HG03354 (cell line): ENCODE results near the gene GAB2.
"Not testable (repeated sequence)": the region's sequence is repeated elsewhere in the genome, so short reads cannot be mapped to it uniquely, and the experiment has no call there.

Source experiments
- ATAC-seq: cut with Tn5 transposase; IDR thresholded peaks from one replicate; pipeline ENCODE4 v1.9.1; 2021; ENCODE audit warnings: mild to moderate bottlenecking; ENCODE audit not compliant: unreplicated experiment, poor library complexity, severe bottlenecking

GAB2 gene

DNA sequence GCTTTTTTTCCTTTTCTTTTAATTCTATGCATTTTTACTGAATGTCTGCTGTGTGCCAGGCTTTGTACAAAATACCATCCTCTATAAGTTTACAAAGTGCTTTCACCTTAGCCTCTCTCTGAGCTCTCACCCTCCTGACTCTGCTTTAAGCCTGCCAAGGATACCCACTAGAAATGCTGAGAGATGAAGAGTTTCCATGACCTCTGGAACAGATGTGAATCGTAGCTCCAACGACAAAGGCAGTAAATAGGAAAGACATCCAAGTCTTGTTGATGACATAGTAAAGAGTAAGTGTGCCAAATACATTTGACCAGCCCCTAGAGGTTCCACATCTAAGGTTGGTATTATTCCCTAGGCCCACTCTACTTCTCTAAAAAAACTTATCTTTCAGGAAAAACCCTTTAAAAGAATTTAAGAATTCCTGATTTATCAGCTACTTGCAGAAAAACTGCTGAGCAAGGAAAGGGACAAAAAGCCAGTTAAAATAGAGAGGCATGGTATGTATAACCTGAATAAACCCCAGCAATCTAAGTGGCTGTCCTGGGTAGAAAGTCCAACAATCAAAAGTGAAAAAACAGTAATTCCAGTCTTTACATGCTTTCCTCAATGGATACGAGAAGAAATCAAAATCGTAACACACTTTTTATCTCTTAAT is 45.4 kb downstream of the GAB2 start:
- ATAC-seq = no peak

DNA sequence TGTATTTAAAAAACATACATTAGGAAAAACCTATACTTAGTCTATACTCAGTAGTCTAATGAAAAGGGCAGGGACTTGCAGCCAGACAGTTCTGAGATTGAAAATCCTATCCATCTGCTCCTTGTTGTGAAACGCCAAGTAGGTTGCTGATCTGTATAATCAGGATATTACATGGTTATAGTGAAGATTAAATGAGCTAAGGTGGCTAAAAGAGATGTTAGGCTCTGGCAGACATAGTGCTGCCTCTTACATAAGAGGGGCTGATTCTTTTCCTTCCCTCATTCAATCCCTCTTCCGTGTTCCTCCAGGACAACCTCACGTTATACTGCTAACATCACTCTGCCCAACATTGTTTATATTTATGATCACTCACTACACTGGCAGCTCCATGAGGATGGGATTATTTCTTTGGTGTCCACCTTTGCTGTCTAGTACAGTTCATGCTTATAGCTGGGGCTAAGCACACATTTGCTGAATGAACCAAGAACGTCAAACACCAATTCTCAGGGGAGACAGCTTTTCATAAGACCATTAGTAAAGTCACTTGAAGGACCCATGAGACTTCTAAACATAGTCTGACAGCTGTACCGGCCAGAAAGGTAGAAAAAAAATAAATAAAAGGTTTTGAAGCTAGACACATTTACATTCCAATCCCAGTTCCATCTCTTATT is 46.3 kb downstream of the GAB2 start:
- ATAC-seq = no peak

DNA sequence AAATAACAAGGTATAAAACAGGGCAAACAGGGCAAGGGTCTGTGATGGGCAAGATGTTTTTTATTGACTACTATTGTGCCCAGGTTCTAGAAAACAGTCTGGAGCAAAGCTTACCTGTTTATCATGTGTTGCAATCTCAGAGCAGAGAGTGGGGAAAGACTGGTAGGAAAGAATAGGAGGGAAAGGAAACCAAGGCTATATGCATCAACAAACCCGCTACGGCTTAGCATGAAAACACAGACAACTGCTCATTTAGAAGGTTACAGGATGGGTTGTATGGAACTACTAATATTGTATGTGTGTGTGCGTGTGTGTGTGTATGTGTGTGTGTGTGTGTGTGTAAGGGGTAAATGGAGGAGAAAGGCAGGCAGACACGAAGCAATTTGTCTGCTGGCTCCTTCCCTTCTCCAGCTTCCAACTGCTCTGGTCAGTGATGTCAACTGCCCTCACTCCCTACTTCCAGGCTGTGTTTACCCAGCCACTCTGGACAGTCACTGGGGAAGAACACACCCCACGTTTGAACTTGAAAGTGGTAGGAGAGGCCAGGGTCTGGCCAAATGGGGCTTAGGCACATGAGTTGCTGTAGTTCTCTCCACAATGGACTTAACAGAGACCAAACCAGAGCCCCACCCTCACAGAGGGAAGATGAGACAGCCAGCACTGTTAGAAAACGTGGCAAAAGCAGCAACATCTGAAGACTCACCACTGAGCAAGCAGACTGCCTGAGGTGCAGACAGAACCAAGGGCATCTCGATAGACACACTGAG is 47.0 kb downstream of the GAB2 start:
- no peak for ATAC-seq

DNA sequence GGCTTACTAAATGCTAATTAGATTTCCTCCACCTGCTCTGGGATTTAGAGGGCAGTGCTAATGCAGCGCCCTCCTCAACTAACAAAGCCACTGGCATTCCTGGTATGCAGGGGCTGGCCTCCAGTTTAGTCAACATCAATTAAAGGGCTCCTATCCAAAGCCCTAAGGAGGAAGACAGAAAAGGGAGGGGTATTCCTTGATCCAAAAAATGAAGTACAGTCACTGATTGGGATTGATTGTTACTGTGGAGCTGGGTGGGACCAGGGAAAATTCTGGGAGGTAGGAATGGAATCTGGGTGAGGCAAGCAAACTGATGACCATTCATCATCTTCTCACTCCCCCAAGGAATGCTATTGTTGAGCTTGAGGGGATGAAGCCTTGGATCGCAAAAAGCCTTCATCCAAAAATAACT is 52.2 kb downstream of the GAB2 start:
- no peak for ATAC-seq

DNA sequence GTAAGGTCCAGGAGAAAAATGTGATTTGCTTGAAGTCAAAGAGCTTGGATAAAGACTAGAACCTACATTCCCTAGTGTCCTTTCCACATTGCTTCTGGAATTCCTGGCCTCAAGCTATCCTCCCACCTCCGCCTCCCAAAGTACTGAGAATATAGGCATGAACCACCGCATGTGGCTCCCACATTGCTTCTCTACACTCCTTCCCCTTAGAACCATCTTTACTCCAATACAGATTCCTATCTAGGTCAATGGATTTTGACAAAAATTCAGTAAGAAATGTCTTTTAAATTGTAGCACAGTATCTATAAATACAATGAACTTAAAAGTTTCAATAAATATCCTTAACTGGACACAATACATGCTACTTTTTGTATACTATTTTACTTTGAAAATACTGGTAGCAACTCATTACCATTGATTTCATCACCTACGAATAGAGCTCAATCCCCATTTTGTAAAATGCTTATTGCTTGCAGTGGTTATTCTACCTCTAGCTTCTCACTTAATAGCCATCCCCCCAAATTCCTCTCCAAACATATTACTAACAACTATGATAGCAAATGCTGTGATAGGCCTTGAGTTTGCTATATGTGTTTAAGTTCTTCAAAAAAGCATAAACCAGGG is 53.4 kb downstream of the GAB2 start:
- no peak for ATAC-seq

DNA sequence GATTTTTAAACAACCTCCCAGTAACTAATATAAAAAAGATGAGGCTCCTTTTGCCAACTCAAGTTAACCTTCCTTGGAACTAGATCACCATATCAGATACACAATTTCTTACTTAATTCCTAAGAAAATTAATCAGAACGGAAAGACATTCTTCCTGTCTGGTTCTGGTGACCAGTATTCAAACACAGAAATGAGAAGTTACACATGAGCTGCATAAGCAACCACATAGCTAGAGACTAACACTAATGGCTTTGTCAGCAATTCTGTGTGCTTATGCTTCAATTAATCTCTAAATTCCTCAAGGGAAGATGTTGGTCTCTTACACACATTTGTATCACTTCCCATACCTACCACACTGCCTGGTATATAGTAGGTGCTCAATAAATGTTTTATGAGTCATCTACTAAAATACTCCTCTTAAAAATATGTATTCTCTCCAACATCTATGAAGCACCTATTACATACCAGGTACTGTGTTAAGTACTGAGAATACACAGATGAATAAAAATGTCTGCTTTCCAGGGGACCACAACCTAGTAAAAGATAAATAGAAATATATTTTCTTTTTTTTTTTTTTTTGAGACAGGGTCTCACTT is 54.5 kb downstream of the GAB2 start:
- ATAC-seq = no peak

DNA sequence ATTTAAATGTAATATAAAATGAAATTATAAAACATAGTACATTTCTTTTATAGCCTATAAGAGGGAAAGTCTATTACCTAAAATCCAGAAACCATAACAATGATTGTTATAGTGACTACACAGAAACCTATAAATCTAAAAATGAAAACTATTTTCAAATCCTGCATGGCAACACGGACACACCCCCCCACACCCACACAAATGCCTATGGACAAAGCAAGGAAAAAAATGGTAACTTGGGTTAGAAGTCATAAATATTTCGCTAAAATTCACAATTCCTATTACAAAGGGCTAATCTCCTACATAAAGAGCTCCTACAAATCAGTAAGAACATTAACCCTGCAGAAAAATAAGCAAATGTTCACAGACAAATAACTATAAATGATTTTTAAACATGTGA is 56.4 kb downstream of the GAB2 start:
- ATAC-seq = no peak

DNA sequence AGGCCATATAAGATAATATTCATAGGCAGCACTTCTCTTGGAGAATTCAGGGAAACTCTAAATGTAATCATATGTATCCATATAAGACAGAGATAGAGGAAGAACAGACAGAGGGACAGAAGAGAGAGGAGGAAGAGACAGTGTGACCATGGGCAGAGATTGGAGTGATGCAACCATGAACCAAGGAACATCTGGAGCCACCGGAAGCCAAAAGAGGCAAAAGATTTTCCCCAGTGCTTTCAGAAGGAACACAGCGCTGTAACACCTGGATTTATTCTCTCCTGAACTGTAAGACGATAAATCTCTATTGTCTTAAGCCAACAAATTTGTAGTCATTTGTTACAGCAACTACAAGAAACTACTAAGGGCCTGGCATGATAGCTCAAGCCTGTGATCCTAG is 57.7 kb downstream of the GAB2 start:
- ATAC-seq = no peak

DNA sequence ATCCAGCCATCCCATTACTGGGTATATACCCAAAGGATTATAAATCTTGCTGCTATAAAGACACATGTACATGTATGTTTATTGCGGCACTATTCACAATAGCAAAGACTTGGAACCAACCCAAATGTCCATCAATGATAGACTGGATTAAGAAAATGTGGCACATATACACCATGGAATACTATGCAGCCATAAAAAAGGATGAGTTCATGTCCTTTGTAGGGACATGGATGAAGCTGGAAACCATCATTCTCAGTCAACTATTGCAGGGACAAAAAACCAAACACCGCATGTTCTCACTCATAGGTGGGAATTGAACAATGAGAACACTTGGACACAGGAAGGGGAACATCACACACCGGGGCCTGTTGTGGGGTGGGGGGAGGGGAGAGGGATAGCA is 59.7 kb downstream of the GAB2 start:
- not testable (repeated sequence) for ATAC-seq

DNA sequence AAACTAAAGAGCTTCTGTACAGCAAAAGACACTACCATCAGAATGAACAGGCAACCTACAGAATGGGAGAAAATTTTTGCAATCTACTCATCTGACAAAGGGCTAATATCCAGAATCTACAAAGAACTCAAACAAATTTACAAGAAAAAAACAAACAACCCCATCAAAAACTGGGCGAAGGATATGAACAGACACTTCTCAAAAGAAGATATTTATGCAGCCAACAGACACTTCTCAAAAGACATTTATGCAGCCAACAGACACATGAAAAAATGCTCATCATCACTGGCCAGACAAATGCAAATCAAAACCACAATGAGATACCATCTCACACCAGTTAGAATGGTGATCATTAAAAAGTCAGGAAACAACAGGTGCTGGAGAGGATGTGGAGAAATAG is 60.2 kb downstream of the GAB2 start:
- ATAC-seq = not testable (repeated sequence)

DNA sequence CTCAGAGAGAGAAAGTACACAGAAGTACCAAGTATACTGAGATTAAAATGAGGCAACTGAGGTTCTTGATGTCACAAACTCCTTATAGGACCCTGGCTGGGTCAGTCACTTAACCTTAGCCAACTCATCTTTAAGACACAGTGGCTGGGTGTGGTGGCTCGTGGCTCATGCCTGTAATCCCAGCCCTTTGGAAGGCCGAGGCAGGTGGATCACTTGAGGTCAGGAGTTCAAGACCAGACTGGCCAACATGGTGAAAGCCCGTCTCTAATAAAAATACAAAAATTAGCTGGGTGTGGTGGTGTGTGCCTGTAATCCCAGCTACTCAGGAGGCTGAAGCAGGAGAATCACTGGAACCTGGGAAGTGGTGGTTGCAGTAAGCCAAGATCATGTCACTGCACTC is 61.9 kb downstream of the GAB2 start:
- ATAC-seq = not testable (repeated sequence)

DNA sequence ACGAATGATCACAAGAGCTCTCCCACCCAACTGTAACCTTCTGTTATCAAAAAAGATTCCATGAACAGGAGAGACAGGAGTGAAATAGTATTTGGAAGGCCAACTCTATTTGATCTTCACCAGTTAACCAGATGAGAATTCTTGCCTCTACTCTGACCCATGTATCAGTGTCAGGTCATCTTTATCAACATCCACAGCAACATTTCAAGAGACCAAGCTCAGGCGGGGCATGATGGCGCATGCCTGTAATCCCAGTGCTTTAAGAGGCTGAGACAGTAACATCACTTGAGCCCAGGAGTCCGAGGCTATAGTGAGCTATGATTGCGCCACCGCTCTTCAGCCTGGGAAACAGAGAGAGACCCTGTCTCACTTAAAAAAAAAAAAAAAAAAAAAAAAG is 62.3 kb downstream of the GAB2 start:
- ATAC-seq = no peak

DNA sequence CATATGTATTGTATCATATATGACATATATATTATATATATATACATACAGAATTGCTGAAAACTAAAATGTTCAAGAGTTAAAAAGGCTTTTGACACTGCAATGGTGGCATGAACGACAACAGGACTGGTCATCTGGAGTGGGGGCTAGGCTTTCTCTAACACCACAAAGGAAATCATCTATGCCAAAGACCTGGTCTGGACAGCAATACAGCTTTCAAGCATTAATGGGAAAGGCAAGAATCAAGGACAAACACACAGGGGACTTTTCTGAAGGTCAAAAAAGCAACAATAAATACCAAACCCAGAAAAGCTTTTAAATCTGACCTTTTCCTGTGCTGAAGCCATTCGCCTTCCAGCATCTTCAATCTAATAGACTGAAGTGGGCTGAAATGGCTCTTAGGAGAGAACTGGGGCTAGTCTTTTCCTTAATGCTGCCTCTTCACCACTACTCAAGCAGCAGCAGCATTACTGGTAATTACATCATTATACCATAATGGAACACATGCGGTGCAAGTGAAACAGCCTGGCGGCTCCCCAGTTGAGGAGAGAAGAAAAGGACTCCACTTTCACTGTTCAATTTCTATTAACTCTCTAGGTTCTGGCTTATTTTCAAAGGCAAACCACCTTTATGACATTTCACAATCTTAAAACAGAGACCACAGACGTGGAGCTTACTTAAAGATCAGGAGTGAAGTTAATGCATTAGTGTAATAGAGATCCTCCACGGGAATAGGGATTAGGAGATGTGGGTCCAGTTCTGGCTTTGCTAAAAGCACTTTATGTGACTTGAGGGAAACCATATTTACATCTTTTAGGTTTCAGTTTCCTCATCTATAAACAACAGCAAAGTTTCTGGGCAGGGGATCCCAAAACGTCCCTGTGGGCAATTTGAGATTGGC is 63.0 kb downstream of the GAB2 start:
- peak; percentile 47 for ATAC-seq

DNA sequence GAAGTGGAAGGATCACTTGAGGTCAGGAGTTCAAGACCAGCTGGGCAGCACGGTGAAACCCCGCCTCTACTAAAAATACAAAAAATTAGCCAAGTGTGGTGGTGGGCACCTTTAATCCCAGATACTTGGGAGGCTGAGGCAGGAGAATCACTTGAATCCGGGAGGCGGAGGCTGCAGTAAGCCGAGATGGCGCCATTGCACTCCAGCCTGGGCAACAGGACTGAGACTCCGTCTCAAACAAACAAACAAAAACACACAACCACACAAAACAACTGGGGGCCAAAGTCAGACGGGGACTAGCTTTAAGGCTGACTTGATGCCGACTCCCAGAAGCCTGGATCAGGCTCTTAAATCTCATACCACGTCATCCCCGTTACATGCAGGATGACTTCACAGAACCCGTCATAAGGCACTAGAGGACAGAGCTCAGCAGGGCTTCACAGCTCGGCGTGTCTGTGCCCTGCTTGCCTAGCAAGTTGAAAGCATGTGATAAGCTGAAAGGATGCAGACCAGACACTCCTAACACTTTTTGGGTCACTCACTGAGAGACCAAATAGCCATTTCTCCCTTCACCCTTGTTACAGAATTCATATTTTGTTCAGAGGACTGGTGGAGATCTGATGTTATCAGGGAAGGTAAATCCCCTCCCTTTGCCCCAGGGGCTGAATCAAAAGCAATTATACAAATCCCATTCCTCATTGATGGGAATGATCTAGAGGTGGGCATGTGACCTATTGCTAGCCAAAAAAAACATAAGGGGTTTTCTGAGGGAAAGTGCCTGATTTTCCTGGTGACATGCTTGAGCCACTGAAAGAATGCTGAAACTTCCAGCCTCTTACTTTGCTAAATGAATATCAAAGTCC is 65.4 kb downstream of the GAB2 start:
- no peak for ATAC-seq

DNA sequence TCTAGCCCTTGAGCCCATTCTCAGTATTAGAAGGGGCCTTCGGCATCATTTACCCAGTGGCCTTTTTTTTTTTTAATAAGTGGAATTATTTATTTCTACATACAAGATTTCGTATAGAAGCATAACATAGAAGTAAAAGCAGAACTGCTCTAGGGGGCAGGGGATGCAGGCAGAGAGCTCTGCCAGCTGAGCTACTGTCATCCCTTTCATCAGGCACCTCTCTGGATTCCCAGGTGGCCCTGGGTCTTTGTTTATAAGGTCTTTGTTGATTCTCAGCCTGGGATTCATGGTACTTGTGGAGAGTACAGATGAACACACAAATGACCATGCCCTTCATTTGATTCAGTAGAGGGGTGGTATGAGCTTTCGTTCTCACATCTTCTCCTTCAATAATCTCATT is 66.4 kb downstream of the GAB2 start:
- ATAC-seq = no peak

DNA sequence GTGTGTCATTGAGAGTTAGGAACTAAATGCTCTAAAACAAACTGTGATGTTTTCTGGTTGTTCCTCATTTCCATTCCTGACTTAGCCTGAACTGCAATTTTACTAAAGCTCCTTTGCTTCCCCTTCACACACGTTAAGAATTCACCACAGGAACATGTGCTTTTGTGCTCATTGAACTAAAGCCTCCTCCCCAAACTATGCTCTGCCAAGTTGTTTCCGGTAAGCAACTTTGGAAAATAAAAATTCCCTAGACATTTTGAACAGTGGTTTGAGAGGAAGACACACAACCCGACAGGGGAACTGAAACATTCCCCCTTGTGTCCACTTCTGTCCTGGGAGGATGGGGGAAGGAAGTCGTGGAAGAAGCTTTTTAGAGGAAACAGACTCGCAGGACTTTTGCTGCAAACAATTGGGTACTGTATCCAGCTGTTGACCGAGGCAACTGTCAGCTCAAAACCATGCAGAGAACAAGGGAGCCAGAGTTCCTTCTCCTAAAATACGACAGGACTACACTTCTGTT is 66.9 kb downstream of the GAB2 start:
- no peak for ATAC-seq

DNA sequence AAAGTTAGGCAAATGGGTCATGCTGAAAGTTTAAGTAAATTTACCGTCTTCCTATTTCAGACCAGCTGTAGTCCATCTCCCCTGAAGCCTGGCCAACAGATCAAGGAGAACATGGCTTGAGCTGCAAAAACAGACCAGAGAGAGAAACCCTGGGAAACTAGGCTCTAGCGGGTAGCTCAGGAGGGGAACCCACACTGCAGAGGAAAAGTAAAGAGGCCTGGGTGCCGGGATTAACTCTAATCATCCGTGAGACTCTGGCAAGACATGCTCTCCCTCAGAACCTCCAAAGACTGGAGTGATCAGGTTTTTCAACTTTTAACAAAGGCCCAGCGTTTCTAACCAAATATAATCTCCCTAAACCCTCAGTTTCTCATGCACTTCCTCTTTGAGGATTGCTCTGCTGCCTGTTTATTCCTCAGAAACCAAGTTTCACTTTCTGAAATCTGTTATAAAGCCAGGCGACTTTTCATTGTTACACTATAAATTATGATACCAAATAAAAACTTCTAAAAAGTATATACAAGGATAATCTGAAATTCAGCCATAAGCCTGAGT is 67.5 kb downstream of the GAB2 start:
- ATAC-seq = no peak

DNA sequence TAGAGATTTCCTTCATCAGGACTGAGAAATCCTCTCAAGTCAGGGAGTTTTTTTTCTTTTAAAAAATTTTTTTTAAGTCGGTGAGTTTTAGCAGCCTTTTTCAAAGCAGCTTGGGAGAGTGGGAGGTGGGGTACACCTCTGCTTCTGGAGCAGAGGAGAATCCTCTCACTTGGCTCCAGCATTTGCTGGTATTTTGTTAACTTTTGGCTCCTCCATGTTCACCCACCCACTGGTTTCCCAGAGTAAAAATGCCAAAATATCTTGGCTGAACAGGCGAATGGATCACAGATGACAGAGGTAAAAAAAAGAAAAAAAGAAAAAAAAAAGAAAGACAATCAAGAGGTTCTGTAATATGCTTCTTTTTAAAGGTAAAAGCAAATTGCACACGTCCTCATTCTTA is 68.0 kb downstream of the GAB2 start:
- ATAC-seq = no peak
